B cell (primary cell): ENCODE data around the gene RAB28.
A peak's percentile ranks its signal among the peaks of the same experiment; 100 is the strongest.

ENCODE experiments used
- EZH2 ChIP-seq: IDR thresholded peaks from 2 replicates; pipeline ENCODE4 v1.6.1; 2012; ENCODE audit warnings: borderline replicate concordance, low read depth, mild to moderate bottlenecking, moderate library complexity, low read length; ENCODE audit not compliant: insufficient read depth, poor library complexity, severe bottlenecking
- TF ChIP-seq, protein P1 (sequence below): fragments of 200-600 bp; IDR thresholded peaks from one replicate; pipeline ENCODE4 v1.8.0; 2022; ENCODE audit warnings: antibody characterized with exemption, mild to moderate bottlenecking

DNA sequence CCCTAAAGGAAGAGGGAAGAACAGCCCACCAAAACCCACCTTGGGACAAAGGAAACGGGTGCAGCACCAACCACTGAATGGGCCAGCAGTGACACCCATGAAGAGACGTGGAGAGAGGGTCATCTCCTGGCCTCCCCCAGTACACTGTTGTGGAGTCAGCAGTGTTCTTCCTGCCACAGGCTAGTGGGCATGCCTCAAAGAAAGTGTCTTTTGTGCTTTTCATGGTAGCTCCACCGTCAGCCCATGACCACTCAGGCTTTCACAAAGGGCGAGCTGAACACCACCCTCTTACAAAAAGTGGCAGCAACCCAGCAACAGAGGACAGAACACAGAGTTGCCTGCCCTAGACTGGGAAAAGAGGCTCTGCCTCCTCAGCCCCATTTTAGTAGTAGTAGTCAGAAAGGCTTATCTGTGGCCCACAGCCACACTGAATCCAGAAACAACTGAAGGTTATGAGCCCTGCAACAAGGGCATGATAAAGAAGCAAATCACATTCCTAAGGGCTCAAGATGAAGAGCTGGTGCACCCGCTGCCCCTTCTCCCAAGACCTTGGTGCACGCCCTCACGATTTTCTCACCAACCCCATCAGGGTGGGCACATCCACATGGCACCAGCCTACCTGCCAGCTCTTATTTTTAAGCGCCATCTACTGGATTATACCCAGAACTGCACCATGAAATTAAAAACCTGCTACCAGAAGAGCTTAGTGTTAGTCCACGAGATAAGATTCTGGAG is 53.1 kb downstream of the RAB28 start:
- TF ChIP-seq, protein P1, sequence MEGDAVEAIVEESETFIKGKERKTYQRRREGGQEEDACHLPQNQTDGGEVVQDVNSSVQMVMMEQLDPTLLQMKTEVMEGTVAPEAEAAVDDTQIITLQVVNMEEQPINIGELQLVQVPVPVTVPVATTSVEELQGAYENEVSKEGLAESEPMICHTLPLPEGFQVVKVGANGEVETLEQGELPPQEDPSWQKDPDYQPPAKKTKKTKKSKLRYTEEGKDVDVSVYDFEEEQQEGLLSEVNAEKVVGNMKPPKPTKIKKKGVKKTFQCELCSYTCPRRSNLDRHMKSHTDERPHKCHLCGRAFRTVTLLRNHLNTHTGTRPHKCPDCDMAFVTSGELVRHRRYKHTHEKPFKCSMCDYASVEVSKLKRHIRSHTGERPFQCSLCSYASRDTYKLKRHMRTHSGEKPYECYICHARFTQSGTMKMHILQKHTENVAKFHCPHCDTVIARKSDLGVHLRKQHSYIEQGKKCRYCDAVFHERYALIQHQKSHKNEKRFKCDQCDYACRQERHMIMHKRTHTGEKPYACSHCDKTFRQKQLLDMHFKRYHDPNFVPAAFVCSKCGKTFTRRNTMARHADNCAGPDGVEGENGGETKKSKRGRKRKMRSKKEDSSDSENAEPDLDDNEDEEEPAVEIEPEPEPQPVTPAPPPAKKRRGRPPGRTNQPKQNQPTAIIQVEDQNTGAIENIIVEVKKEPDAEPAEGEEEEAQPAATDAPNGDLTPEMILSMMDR = peak; percentile 28
- no peak for TF ChIP-seq EZH2
